ENCODE results near the gene CALN1.

CALN1 gene

DNA sequence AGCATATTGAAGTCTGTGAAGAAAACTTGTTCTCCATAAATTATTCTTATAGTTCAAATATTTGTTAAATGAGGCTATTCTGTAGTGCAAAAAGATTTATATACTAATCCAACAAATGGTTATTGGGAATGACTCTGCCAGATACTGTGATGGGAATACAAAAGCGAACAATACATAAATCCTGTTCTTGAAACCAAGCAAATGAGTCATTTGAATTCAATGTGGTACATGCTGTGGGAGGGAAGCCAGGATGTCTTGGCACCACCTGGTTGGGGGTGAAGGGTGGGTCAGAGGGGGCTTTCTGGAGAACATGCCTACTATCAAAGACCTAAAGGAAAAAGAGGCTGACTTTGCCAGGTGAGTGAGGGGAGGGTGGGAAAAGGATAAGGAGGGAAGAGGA is 594.2 kb downstream of the CALN1 start:
- Histone ChIP-seq H3K9me3 (ENCODE audit: low read length) (no peaks in the 10 kb centered on the region), H3K4me3 (ENCODE audit: low read length) (no peak overlapping the region), H3K4me1 (ENCODE audit: insufficient read depth, low read length) (no peaks in the 10 kb centered on the region)

DNA sequence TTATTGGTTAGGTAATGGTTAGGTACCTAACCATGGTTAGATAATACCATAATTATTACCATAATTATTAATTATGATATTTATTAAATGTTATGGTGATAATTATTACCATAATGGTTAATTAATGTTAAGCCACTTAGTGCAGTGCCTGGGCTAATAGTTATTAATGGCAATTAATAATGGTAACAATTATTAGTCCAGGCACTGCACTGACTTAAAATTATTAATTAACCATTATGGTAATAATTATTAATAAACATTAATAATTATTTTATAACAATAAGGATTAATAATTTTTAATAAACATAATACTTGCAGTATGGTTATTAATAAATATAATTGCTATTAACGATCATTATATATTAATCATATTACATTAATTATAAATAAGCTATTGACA is 604.0 kb downstream of the CALN1 start:
- Histone ChIP-seq H3K9me3 (ENCODE audit: low read length) (no peaks in the 10 kb centered on the region), H3K36me3 (ENCODE audit: insufficient read depth, low read length) (no peaks in the 10 kb centered on the region), H3K27me3 (ENCODE audit: insufficient read depth, low read length) (no peaks in the 10 kb centered on the region), H3K4me3 (ENCODE audit: low read length) (no peak overlapping the region), H3K4me1 (ENCODE audit: insufficient read depth, low read length) (no peaks in the 10 kb centered on the region), H2AFZ (ENCODE audit: low read depth, low read length) (no peak overlapping the region)

More for the DNA sequence above, 594.2 kb downstream of the CALN1 start:
- Histone ChIP-seq H3K36me3 (ENCODE audit: insufficient read depth, low read length) (no peaks in the 10 kb centered on the region), H2AFZ (ENCODE audit: low read depth, low read length) (no peak overlapping the region), H3K27me3 (ENCODE audit: insufficient read depth, low read length) (no peaks in the 10 kb centered on the region)

DNA sequence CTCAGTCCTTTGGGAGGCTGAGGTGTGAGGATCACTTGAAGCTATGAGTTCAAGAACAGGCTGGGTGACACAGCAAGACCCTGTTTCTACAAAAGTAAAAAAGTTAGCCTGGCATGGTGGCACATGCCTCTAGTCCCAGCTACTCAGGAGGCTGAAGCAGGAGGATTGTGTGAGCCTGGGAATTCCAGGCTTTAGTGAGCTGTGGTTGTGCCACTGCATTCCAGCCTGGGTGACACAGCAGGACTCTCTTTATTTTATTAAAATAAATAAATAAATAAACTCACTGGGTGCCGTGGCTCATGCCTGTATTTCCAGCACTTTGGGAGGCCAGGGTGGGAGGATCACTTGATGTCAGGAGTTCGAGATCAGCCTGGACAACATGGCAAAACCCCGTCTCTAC is 607.9 kb downstream of the CALN1 start:
- no peaks in the 10 kb centered on the region for H3K4me1 ChIP-seq (ENCODE audit: insufficient read depth, low read length)
- H3K9me3 ChIP-seq (ENCODE audit: low read length) = no peaks in the 10 kb centered on the region
- H3K4me3 ChIP-seq (ENCODE audit: low read length) = no peak overlapping the region
- no peaks in the 10 kb centered on the region for H3K27me3 ChIP-seq (ENCODE audit: insufficient read depth, low read length)
- H2AFZ ChIP-seq (ENCODE audit: low read depth, low read length) = no peak overlapping the region
- no peaks in the 10 kb centered on the region for H3K36me3 ChIP-seq (ENCODE audit: insufficient read depth, low read length)

DNA sequence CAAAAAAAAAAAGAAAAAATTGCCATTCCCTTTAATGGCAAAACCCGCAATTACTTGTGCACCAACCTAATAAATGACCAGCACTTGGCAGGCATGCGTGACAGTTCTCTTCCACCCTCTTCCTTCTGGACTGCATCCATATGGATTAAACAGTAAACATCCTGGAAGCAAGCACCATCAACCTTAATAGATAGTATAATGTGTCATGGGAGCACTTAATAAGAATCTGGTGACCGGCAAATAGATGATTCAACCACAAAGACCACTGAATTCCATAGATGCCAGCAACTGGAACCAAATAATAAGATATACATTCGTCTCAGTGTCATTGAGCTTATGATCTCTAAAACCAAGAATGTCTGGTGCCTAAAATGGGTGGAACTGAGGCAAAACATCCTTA is 610.2 kb downstream of the CALN1 start:
- no peak overlapping the region for H3K4me3 ChIP-seq (ENCODE audit: low read length)

DNA sequence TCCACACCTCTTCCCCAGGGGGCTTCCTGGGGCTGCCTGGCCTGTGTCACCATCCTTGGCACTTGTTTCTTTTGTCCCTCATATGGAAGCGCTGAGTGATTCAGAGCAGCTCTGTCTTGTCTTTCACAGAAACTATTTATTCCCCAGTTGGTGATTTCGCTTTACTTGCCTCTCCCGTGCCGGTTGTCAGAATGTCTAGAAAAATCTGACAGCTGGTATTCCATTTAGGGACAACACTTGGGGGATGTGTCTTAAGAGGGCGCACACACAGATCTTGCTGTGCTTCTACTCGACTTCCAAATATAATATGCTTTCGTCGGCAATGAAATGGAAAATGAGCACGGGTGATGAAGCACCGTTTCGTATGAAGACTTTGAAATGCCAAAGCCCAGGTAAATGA is 611.8 kb downstream of the CALN1 start:
- Histone ChIP-seq H3K4me1 (ENCODE audit: insufficient read depth, low read length) (no peaks in the 10 kb centered on the region), H3K4me3 (ENCODE audit: low read length) (no peak overlapping the region), H3K27me3 (ENCODE audit: insufficient read depth, low read length) (no peaks in the 10 kb centered on the region), H3K36me3 (ENCODE audit: insufficient read depth, low read length) (no peaks in the 10 kb centered on the region), H2AFZ (ENCODE audit: low read depth, low read length) (no peak overlapping the region), H3K9me3 (ENCODE audit: low read length) (no peaks in the 10 kb centered on the region)

More for the DNA sequence above, 610.2 kb downstream of the CALN1 start:
- no peaks in the 10 kb centered on the region for H3K27me3 ChIP-seq (ENCODE audit: insufficient read depth, low read length)
- H2AFZ ChIP-seq (ENCODE audit: low read depth, low read length) = no peak overlapping the region
- H3K36me3 ChIP-seq (ENCODE audit: insufficient read depth, low read length) = no peaks in the 10 kb centered on the region
- H3K9me3 ChIP-seq (ENCODE audit: low read length) = no peaks in the 10 kb centered on the region
- H3K4me1 ChIP-seq (ENCODE audit: insufficient read depth, low read length) = no peaks in the 10 kb centered on the region

DNA sequence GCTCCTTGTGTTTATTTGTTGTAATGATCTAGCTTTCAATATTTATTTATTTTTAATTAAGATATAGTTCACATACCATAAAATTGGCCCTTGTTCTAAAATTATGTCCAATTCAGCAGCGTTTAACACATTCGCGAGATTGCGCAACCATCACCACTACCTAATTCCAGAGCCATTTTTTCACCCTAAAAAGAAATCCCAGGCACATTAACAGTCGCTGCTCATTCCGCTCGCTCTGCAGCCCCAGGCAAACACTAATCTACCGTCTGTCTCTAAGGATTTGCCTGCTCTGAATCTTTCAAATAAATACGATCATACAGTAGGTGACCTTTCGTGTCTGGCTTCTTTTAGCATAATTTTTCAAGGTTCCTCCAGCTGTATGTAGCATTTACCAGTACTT is 616.7 kb downstream of the CALN1 start:
- Histone ChIP-seq H3K27me3 (ENCODE audit: insufficient read depth, low read length) (no peaks in the 10 kb centered on the region), H3K9me3 (ENCODE audit: low read length) (no peaks in the 10 kb centered on the region), H2AFZ (ENCODE audit: low read depth, low read length) (no peak overlapping the region), H3K36me3 (ENCODE audit: insufficient read depth, low read length) (no peaks in the 10 kb centered on the region), H3K4me3 (ENCODE audit: low read length) (no peak overlapping the region), H3K4me1 (ENCODE audit: insufficient read depth, low read length) (no peaks in the 10 kb centered on the region)

DNA sequence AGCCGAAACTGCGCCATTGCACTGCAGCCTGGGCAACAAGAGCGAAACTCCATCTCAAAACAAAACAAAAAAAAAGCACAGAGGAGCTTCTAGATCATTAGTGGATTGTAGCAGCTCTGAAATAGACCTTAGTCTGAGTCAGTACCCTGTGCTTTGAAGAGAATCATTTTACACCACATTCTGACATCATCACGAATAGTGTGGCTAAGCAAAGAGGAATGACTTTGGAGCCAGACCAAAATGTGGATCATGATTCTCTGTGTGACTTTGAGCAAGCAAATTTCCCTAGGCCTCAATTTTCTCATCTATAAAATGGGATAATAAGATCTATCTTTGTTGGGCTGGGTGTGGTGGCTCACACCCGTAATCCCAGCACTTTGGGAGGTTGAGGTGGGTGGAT is 618.9 kb downstream of the CALN1 start:
- Histone ChIP-seq H3K4me3 (ENCODE audit: low read length) (no peak overlapping the region), H3K27me3 (ENCODE audit: insufficient read depth, low read length) (no peaks in the 10 kb centered on the region), H2AFZ (ENCODE audit: low read depth, low read length) (no peak overlapping the region), H3K4me1 (ENCODE audit: insufficient read depth, low read length) (no peaks in the 10 kb centered on the region), H3K9me3 (ENCODE audit: low read length) (no peaks in the 10 kb centered on the region), H3K36me3 (ENCODE audit: insufficient read depth, low read length) (no peaks in the 10 kb centered on the region)

DNA sequence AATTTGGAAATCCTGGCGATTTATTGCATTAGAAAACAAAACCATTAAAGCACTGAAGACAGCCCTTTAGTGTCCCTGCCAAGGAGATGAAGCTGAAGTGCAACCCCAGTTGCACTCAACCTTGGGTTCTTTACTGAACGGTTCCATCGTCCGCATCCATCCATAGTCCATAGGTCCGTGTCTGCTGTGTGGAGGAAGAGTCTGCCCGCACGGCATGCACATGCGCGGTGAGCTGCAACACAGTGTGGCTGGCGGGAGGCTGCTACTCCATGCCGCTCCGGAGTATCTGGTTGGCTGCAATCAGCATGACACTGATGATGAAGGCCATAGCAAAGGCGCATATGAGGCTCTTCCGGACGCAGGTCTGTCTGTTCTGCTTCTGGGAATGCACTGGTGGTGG is 624.6 kb downstream of the CALN1 start:
- Histone ChIP-seq H3K36me3 (ENCODE audit: insufficient read depth, low read length) (no peaks in the 10 kb centered on the region), H3K27me3 (ENCODE audit: insufficient read depth, low read length) (no peaks in the 10 kb centered on the region), H2AFZ (ENCODE audit: low read depth, low read length) (no peak overlapping the region), H3K4me3 (ENCODE audit: low read length) (no peak overlapping the region), H3K9me3 (ENCODE audit: low read length) (peaks cover 10% of the 10 kb centered on the region), H3K4me1 (ENCODE audit: insufficient read depth, low read length) (no peaks in the 10 kb centered on the region)

DNA sequence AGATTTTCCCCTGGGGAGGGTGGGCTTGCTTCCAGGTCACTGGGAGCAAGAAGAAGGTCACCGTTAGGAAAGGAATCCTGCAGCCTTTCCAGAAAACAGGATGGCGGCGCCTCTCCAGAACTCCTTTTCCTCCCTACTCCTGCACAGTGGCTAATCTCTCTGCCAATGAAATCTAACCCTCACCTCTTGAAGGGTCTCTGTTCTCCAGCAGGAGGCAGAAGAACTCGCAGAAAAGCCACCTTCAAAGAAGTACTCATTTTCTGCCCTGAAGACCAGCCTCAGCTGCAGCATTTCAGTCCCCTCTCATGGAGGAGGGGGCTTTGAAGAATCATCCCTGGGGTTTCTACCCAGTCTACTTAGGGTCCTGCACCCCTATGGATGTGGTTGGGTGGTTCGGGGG is 626.9 kb downstream of the CALN1 start:
- Histone ChIP-seq H2AFZ (ENCODE audit: low read depth, low read length) (no peak overlapping the region), H3K27me3 (ENCODE audit: insufficient read depth, low read length) (no peaks in the 10 kb centered on the region), H3K36me3 (ENCODE audit: insufficient read depth, low read length) (no peaks in the 10 kb centered on the region), H3K9me3 (ENCODE audit: low read length) (peaks cover 10% of the 10 kb centered on the region), H3K4me1 (ENCODE audit: insufficient read depth, low read length) (peaks cover 13% of the 10 kb centered on the region), H3K4me3 (ENCODE audit: low read length) (no peak overlapping the region)

DNA sequence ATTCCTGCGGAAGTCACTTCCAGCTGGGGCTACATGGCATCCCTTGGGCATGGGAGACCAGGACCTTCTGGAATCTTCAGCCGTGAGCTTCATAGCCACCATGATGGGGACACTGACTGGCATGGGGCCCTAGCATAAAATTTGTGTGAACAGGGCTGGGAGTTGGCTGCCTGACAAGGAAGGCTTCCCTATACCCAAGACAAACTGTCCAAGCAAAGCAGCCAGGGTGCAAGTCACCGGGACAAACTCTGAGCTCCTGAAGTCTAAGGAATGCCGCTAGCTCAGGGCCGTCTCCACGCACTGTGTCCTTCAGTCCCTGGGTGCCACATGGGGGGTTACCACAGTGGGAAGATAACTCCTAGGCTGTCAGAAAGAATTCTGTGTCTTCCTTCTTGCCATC is 627.4 kb downstream of the CALN1 start:
- H3K4me1 ChIP-seq (ENCODE audit: insufficient read depth, low read length) = peaks cover 17% of the 10 kb centered on the region
- H3K4me3 ChIP-seq (ENCODE audit: low read length) = no peak overlapping the region
- H2AFZ ChIP-seq (ENCODE audit: low read depth, low read length) = no peak overlapping the region
- no peaks in the 10 kb centered on the region for H3K27me3 ChIP-seq (ENCODE audit: insufficient read depth, low read length)
- no peaks in the 10 kb centered on the region for H3K36me3 ChIP-seq (ENCODE audit: insufficient read depth, low read length)
- peaks cover 10% of the 10 kb centered on the region for H3K9me3 ChIP-seq (ENCODE audit: low read length)

DNA sequence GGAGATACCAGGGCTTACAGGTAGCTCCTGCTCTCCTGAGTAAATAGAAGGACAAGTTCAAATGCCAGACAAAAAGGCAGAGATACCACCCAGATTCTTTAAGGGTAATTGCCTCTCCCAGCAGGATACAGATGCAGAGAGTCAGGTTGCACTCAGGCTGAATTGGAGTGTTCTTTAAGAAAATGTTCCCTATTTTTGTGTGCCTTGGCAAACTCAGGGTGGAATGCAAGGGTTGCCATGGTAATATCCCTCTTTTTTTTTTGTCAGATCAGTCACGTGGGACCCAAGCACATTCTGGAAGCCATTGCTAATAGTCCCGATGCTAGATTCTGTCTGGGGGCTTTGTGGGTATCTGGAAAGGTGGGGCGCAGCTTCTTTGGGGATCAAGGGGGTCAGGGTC is 628.0 kb downstream of the CALN1 start:
- Histone ChIP-seq H3K4me3 (ENCODE audit: low read length) (no peak overlapping the region), H3K4me1 (ENCODE audit: insufficient read depth, low read length) (peaks cover 17% of the 10 kb centered on the region), H3K27me3 (ENCODE audit: insufficient read depth, low read length) (no peaks in the 10 kb centered on the region), H3K9me3 (ENCODE audit: low read length) (peaks cover 10% of the 10 kb centered on the region), H2AFZ (ENCODE audit: low read depth, low read length) (no peak overlapping the region), H3K36me3 (ENCODE audit: insufficient read depth, low read length) (no peaks in the 10 kb centered on the region)

DNA sequence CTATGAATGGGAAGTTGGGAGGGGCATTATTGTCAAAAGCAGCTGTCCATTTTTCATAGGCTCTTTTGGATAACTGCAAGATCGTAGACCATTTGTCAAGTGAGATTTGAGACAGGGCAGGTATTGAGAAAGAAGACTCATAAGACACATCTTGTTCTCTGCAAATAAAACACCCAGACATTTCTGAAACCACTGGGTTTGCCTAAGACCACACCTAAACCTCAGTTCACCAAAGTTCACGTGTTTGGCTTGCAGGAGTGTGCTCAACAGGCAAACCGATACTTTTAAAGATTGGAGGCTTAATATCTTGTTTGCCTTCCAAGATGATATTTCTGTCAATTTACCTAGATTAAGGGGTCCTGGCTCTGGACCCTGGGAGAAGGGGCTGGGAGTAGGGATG is 628.4 kb downstream of the CALN1 start:
- H2AFZ ChIP-seq (ENCODE audit: low read depth, low read length) = no peak overlapping the region
- H3K9me3 ChIP-seq (ENCODE audit: low read length) = peaks cover 10% of the 10 kb centered on the region
- no peaks in the 10 kb centered on the region for H3K36me3 ChIP-seq (ENCODE audit: insufficient read depth, low read length)
- no peaks in the 10 kb centered on the region for H3K27me3 ChIP-seq (ENCODE audit: insufficient read depth, low read length)
- peaks cover 17% of the 10 kb centered on the region for H3K4me1 ChIP-seq (ENCODE audit: insufficient read depth, low read length)
- H3K4me3 ChIP-seq (ENCODE audit: low read length) = no peak overlapping the region

DNA sequence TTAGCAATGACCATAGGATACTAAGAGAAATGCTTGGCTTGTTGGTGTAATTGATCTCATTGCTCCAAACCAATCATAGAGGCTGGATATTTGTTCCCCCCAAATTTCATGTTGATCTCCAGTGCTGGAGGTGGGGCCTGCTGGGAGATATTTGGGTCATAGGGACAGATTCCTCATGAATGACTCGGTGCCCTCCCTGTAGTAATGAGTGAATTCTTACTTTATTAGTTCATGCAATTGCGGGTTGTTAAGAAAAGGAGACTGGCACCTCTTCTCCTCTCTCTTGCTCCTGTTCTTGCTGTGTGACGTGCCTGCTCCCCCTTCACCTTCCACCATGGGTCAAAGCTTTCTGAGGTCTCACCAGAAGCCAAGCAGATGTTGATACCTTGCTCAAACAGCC is 630.1 kb downstream of the CALN1 start:
- Histone ChIP-seq H3K4me3 (ENCODE audit: low read length) (no peak overlapping the region), H3K4me1 (ENCODE audit: insufficient read depth, low read length) (peaks cover 17% of the 10 kb centered on the region), H3K9me3 (ENCODE audit: low read length) (peaks cover under 1% of the 10 kb centered on the region), H3K36me3 (ENCODE audit: insufficient read depth, low read length) (no peaks in the 10 kb centered on the region), H2AFZ (ENCODE audit: low read depth, low read length) (no peak overlapping the region), H3K27me3 (ENCODE audit: insufficient read depth, low read length) (no peaks in the 10 kb centered on the region)

DNA sequence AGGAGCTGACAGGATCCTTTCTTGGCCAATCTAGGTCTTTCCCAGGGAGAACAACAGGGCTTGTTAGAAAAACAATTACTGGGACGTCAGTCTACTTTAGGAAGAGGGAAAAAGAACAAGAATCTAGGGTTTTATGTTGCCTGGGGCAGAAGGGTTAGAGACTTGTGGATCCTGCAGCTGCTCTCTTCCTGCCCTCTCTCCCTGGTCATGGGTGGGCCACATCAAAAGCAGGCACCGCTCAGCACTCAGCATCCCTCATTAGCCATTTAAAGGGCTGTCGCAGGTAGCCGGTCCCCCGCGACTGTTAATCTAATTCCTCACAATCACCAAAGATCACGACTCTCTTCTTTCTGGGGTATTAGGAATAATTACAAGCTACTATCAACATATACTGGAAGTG is 631.9 kb downstream of the CALN1 start:
- Histone ChIP-seq H3K4me1 (ENCODE audit: insufficient read depth, low read length) (peaks cover 17% of the 10 kb centered on the region), H3K9me3 (ENCODE audit: low read length) (no peaks in the 10 kb centered on the region), H2AFZ (ENCODE audit: low read depth, low read length) (no peak overlapping the region), H3K36me3 (ENCODE audit: insufficient read depth, low read length) (no peaks in the 10 kb centered on the region), H3K27me3 (ENCODE audit: insufficient read depth, low read length) (no peaks in the 10 kb centered on the region), H3K4me3 (ENCODE audit: low read length) (no peak overlapping the region)

Data from neuron (in vitro differentiated cells).